Breast epithelium (tissue), 3 donors: ENCODE data around the gene HSD17B3.

Experiments used
- POLR2A ChIP-seq: fragments of 450-650 bp; IDR thresholded peaks from one replicate; pipeline ENCODE4 v1.6.1; 2016; ENCODE audit warnings: antibody characterized with exemption, mild to moderate bottlenecking, moderate library complexity
- POLR2AphosphoS5 ChIP-seq, 3 donors: sonication (generic); formaldehyde crosslinking; IDR thresholded peaks; one replicate each; pipeline ENCODE4 v1.6.1; 2017; ENCODE audit warnings: antibody characterized with exemption in 3 of 3
- TF ChIP-seq, protein P1 (sequence below), 3 donors: fragments of 450-650 bp; IDR thresholded peaks; one replicate each; pipeline ENCODE4 v1.5.1; 2016 to 2017; ENCODE audit warnings: antibody characterized with exemption in 3 of 3, mild to moderate bottlenecking in 3 of 3, moderate library complexity in 3 of 3

DNA sequence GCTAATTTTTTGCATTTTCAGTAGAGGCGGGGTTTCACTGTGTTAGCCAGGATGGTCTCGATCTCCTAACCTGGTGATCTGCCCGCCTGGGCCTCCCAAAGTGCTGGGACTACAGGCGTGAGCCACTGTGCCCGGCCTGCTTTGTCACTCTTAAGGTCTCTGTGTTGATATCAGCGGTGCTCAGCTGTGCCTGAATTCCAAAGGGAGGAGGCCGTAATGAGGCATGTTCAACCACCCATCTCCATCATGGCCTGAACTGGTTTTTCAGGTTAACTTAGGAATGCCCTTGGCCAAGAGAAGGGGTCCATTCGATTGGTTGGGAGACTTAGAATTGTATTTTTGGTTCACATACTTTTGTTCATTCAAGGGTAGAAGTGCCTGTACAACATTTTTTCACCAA, 22.0 kb downstream of the HSD17B3 start:
- TF ChIP-seq, protein P1, sequence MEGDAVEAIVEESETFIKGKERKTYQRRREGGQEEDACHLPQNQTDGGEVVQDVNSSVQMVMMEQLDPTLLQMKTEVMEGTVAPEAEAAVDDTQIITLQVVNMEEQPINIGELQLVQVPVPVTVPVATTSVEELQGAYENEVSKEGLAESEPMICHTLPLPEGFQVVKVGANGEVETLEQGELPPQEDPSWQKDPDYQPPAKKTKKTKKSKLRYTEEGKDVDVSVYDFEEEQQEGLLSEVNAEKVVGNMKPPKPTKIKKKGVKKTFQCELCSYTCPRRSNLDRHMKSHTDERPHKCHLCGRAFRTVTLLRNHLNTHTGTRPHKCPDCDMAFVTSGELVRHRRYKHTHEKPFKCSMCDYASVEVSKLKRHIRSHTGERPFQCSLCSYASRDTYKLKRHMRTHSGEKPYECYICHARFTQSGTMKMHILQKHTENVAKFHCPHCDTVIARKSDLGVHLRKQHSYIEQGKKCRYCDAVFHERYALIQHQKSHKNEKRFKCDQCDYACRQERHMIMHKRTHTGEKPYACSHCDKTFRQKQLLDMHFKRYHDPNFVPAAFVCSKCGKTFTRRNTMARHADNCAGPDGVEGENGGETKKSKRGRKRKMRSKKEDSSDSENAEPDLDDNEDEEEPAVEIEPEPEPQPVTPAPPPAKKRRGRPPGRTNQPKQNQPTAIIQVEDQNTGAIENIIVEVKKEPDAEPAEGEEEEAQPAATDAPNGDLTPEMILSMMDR (IDR thresholded peaks at IDR 0.05): no peak
- TF ChIP-seq POLR2A (no peak), POLR2AphosphoS5 (IDR thresholded peaks at IDR 0.05) (no peak)
